Erythroblast (primary cell): ENCODE measurements around the gene GNE.

Experiments used
- GATA1 ChIP-seq: IDR thresholded peaks from 2 replicates; pipeline ENCODE4 v1.6.1; 2011; ENCODE audit warnings: low read depth, mild to moderate bottlenecking, control low read depth, low read length, moderate library complexity
- POLR2A ChIP-seq: IDR thresholded peaks from 2 replicates; pipeline ENCODE4 v1.6.1; 2011; ENCODE audit warnings: mild to moderate bottlenecking, low read length

DNA sequence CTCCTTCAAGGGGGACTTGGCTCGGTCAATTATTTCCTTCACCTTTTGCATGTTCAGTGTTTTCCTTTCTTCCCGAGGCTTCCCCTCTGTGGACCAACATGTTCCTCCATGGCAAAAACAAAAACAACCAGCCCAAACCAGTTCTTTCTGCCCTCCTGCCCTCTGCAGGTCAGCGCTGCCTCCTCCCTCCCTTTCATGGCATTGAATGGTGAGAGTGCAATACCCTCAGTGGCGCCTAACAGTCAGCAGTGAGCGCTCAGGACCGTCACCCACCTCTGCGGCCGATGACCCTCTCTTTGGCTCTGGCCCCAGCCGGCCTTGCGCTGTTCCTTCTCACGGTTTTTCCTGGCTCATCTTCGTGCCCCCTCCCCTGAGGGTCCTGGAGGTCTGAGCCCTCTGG lies 34.4 kb upstream of the GNE start:
- no peak for TF ChIP-seq POLR2A
- TF ChIP-seq GATA1 = no peak
